ACHN (cell line): Measurements from ENCODE around the gene CLBA1.
A peak's percentile ranks its signal among the peaks of the same experiment; 100 is the strongest.
"Not testable (repeated sequence)": the region's sequence is repeated elsewhere in the genome, so short reads cannot be mapped to it uniquely, and the experiment has no call there.

ENCODE experiments used
- DNase-seq: peaks from one replicate; pipeline ENCODE4 v3.0.0-alpha.2; 2015
- in situ Hi-C: cut with HindIII; loops from 2 replicates; pipeline ENCODE4 v1.10.0; 2017; ENCODE audit warnings: low sequenced_read_pairs, low pct_ligation_motif_present, low pct_unique_long_range_greater_than_20kb

The CLBA1 gene

DNA sequence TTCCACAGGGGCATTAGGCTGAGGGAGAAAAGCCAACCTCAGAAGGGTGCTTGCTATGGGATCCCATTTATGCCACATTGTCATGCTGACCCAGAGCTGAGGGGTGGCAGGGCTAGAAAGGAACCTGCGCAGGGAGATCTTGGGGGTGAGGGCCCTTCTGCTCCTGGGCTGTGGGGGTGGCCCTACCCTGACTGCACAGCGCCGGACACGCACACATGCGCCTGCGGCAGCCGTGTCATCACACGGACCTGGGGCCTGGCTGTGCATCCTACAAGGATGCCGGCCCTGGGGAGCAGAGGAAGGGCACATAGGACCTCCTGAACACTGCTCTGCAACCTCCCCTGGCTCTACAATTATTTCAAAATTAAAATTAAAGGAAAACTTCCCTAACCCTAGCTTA is 28.4 kb downstream of the CLBA1 start:
- in situ Hi-C loops, result no loop called here
- no peak for DNase-seq

DNA sequence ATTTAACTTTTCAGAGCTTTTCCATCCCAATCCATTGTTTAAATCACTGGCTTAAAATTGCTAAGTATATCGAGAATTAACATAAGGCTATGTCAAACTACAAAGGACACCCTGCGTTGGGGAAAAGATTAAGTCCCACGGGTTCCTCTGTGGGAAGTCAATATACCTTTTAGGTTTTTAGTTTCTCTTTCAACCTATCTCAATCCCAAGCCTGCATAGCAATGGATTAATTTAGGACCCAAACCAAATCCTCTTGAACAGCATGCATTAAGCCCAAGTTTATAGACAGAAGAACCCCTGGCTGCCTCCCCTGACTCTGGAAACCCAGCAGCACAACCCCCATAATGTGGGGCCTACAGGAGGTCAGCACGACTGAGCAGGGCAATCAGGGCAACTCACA is 29.0 kb downstream of the CLBA1 start:
- in situ Hi-C loops, result no loop called here
- DNase-seq, result no peak

DNA sequence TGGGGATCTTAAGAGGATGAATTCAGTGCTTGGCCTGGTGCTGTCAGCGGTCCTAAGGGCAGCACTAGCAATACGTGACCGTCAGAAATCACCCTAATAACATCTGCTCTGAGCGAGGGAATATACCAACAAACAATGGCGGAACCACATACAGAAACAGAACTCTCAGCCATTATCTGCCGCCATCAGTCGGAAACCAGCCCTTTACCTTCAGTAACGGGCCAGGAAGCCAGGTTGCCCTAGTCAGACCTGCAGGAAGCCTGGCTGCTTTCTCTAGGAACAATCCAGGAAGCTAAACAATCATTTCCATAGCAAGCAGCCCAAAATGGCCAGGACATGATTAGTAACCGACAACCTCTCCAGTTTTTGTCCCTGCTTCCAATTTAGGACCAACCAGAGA is 29.7 kb downstream of the CLBA1 start:
- DNase-seq, result no peak
- in situ Hi-C loops, result no loop called here

DNA sequence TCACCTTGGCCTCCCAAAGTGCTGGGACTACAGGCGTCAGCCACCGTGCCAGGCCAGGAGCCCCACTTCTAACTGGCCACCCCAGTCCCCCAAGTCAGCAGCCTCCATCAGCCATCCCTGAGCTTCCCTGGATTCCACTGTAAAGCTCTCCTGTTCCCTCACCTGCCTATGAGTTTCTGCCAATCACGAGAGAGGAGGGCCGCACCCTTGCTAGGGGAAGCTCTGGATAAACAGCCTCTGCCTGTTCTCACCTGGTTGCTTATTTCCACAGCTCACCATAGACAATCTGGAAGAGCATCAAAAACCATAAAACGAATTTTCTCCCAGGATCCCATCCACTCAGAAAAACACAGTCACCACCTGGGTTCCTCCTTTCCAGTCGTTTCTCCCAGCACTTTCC is 30.3 kb downstream of the CLBA1 start:
- in situ Hi-C loops, result no loop called here
- no peak for DNase-seq

DNA sequence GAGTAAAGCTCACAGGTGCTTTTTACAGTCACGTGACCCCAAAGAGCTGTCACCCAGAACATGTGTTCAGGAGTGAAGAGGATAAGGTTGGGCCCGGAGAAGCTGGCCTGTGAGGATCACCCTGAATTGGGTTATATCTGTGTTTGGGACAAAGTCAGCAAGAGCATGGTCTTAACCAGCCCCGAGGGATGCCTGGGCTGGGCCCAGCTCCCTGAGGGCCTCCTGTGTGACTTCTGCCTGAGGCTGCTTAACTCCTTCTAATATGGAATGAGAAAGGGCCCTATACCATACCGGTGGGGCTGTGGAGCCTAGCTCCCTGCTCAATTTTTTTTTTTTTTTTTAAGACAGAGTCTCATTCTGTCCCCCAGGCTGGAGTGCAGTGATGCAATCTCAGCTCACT is 32.8 kb downstream of the CLBA1 start:
- in situ Hi-C loops, result no loop called here
- DNase-seq, result no peak

DNA sequence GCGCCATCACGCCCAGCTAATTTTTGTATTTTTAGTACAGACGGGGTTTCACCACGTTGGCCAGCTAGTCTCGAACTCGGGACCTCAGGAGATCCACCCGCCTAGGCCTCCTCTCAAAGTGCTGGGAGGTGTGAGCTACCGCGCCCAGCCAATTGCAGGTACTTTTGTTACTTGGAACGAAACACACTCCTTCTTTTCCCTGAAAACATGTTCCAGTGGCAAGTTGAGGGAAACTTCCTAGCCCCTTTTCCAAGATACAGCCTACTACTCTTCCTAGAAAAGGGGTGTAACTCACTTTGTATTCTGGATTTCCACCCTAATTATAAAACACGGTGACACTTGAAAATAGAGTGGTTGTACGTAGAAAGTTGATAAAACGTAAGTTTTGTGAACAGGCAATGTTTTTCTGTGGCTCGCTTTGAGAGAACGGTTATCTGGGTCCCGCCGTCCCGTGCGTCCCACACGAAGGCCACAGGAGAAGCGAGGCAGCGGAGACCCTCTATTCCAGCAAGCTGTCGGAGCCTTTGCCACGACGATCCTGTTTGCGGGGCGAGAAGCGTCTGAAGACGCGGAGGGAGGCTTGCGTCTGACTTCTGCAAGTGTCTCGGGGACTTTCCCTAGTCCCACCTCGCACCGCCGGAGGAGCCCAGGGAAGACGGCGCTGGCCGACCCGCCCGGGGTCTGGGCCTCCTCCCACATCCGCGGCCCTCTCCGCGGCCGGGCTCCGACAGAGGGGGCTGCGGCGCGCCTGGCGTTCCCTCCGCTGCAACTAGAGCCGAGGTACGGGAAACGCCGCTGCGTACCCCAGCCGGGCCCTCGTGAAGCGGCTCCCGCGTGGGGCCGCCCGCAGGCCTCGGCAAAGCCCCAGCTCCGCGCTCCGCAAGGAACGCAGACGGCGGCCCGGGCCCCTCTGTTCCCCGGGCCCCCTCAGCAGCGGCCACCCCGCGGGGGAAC is 34.5 kb downstream of the CLBA1 start:
- peak; percentile 25 for DNase-seq
- in situ Hi-C loops, result no loop called here

DNA sequence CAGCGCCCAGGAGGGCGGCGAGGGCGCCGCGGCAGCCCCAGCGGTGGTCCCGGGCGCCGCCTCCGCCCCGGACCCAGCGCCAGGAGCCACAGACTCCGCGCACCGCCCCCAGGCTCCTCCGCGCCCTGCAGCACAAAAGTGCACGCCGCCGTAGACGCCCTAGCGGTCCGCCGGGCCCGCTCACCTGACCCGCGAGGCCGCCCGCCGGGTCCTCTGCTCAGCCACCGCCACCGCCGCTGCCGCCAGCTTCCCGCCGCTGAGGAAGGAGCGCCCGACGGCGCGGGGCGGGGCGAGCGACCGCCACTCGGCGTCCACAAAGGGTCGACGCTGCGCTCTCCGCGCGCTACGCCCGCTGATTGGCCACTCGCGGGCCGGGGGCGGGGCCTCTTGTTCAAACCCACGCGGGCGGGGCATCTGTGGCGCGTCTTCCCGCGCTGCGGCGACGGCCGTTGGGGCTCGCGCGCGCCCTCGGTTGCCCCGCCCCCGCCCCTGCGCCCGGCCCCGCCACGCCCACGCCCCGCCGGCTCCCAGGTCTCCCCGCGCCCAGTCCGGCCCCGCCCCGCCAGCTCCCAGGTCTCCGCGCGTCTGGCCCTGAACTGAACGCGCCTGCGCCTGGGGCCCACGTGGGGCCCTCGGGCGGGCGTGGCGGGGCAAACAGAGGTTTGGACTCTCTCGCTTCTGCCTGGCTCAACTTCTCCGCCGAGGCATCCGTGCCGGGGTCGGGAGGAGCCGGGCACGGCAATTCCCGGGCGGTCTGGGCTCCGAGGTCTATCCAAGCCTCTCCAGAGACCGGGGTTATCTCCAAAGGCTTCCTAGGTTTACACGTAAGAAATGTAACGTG is 35.4 kb downstream of the CLBA1 start, which contains the start of gene CDCA4:
TSS of gene CDCA4 (minus strand) at position 269 of the 841 bp plus-strand sequence. CDS start 9,154 bp downstream, outside the sequence.
- in situ Hi-C loops, result no loop called here
- DNase-seq, result peak; percentile 94

DNA sequence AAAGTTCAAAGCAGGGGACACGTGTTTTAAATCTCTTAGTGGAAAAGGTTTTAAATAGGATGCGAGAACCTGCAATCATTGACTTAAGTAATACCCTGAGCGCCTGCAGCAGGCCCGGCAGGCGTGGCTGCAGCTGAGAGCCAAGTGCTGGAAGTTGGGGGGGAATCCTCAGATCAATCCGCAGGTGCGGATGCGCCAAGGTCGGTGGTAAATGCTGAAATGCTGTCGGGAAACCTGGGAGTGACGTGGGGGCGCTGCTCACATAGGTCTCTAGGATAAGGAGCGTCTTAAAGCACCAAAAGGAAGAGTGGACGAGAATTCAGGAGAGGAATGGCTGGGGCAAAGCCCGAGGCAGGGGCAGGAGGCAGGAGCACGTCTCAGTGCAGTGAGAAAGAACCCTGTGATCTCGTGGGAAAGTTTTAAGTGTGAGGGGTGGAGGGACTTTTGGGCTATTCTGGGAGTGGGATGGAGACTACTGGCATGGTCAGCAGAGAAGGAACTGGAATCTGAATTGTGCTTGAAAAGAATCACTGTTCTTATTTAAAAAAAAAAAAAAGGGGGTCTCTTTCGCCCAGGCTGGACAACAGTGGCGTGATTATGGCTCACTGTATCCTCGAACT is 36.2 kb downstream of the CLBA1 start:
- in situ Hi-C loops, result no loop called here
- DNase-seq, result peak; percentile 56

DNA sequence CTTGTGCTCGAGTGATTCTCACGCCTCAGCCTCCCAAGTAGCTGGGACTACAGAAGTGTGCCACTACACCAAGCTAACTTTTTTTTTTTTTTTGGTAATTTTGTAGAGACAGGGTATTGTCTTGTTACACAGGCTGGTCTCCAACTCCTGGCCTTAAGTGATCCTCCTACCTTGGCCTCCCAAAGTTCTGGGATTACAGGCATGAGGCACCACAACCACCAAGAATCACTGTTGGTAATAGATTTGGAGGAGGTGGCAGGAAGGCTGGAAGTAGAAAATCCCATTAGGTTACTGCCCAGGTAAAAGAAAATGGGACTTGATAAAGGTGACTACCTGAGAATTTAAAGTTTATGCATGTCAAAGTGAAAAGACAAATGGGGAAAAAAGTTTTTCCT is 36.7 kb downstream of the CLBA1 start:
- in situ Hi-C loops, result no loop called here

DNA sequence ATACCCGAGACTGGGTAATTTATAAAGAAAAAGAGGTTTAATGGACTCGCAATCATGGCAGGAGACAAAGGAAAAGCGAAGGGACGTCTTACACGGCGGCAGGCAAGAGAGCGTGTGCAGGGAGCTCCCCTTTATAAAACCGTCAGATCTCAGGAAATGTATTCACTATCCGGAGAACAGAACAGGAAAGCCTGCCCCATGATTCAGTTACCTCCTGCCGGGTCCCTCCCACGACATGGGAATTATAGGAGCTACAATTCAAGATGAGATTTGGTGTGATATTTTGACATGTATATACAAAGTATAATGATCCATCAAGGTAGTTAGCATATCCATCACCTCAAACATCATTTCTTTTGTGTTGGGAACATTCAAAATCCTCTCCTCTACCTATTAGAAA is 37.6 kb downstream of the CLBA1 start:
- in situ Hi-C loops, result no loop called here
- DNase-seq, result peak; percentile 68

More for the DNA sequence above, 36.7 kb downstream of the CLBA1 start:
- no peak for DNase-seq

DNA sequence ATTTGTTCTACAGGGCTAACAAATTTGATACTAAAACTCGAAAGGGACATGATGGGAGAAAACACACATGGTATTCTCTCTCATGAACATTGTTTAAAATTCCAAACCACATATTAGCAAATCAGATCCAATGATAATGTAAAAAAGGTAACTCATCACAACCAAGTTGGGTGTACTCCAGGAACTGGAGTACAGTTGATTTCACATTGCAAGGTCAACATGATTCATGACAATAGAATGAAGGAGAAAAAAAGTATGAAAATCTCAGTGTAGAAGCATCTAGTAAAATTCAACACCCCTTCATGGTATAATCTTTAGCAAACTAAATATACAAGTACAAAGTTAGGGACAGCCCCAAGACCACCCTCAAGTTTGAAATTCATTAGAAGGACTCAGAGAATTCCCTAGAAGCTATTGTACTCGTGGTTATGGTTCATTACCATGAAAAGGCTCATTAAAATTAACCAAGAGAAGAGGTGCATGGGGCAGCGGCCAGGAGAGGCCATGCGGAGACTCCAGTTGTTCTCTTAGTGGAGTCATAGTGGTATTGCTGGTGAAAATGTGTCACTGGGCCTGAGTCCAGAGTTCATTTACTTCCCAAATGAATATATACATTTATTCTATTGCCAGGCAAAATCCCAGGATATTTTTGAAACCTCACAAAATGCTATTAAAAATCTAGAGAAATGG is 38.3 kb downstream of the CLBA1 start:
- in situ Hi-C loops, result no loop called here
- DNase-seq, result peak; percentile 88

DNA sequence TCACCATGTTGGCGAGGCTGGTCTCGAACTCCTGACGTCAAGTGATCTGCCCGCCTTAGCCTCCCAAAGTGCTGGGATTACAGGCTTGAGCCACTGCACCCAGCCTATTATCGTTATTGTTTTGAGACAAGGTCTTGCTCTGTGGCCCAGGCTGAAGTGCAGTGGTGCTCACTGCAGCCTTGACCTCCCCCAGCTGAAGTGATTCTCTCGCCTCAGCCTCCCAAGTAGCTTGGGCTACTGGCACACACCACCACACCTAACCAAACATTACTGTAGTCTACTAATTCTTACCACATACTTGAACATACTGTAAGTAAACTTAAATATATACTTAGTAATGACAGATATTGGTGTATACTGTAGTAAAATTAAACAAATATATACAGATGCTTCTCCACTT is 39.8 kb downstream of the CLBA1 start:
- no peak for DNase-seq
- in situ Hi-C loops, result no loop called here

DNA sequence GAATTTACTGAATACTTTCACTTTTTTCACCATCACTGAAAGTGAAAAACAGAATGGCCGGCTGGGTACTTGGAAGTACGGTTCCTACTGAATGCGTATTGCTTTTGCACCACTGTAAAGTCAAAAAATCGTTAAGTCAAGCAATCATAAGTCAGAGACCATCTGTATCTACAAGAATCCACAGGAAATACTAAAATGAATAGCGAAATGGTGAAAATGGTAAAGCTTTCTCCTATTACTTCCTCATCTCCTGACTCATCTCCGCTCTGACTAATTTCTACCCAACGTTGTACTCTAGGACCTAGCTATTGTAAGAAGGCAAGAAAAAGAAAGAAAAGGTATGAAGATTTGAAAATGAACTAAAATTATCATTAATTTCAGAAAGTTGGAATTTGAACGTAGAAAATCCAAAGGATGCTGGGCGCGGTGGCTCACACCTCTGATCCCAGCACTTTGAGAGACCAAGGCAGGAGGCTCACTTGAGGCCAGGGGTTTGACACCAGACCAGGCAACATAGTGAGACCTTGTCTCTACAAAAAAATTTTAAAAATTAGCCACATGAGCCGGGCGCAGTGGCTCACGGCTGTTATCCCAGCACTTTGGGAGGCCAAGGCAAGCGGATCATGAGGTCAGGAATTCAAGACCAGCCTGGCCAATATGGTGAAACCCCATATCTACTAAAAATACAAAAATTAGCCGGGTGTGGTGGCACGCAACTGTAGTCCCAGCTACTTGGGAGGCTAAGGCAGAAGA is 40.6 kb downstream of the CLBA1 start:
- no peak for DNase-seq
- in situ Hi-C loops, result no loop called here

DNA sequence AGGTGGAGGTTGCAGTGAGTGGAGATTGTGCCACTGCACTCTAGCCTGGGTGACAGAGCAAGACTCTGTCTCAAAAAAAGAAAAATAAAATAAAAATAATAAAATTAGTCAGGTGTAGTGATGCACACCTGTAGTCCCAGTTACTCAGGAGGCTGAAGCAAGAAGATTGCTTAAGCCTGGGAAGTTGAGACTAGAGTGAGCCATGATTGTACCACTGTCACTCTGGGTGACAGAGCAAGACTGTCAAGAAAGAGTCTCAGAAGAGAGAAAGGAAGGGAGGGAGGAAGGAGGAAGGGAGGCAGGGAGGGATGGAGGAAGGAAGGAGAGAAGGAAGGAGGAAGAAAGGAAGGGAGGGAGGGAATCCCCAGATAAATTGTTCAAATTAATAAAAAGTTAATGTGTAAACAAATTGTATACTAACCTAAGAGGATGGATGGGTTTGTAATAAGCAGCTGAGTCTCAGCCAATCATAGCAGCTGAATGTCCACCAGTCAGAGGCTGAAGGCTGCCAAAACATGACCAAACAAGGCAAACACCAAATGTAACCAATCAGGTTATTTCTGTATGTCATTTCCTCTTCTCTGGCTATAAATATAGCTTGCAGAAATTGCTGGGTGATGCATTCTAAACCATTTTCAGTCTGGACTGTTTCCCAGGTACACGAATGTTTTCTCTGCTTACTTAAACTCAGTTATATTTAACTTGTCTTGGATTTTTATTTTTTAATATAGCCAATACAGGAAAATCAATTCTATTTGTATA is 41.4 kb downstream of the CLBA1 start:
- in situ Hi-C loops, result no loop called here
- DNase-seq, result peak; percentile 59

DNA sequence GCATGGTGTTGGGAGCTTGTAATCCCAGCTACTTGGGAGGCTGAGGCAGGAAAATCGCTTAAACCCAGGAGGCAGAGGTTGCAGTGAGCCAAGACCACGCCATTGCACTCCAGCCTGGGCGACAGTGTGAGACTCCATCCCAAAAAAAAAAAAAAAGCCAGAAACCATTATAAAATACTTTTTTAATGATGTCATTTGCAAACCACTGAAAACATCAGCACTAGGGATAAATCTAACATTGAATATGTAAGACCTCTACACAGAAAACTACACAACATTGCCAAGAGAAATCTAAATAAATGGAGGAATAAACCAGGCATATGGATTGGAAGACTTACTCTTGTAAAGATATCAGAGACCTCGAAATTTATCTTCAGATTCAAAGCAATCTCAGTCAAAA is 42.1 kb downstream of the CLBA1 start:
- in situ Hi-C loops, DNase-seq: not testable (repeated sequence)

DNA sequence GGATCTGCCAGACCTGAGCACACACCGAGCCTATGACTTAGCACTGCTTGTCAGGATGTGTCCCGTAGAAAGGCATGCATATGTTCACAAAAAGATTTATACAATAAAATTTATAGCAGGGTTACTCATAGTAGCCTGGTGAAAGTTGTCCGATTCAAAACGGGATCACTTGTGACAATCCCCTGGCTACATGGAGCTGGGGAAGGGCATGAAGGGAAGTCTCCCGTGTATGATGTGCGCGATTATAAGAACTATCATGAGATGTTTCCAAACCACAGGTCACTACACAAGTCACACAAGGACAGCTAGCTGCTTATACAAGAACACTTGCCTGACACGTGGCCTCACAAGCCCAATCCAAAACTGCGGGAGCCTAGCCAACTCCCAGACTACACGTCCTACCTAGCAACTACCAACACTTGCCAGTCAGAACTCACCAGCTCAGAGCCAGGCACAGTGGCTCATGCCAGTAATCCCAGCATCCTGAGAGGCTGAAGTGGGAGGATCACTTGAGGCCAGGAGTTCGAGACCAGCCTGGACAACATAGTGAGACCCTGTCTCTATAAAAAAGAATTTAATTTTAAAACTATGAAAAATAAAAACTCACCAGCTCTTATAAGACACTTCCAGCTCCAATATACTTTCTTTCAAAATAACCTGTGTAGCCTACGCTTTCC is 42.8 kb downstream of the CLBA1 start:
- no peak for DNase-seq
- in situ Hi-C loops, result no loop called here

DNA sequence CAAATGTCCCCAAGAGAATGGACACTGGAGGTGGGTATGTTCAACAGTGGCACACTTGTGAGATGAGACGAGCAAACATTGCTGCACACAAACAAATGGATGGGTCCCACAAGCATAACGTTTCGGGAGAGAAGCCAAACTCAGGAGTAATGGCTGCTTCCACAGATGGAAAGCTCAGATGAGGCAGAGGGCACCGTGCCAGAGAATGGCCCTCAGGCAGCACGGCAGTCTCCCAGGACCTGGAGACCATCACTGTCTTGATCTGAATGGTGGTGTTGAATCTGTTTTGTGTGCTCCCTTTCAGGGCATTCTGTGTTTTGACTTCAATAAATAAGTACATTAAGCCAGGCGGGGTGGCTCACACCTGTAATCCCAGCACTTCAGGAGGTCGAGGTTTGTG is 43.8 kb downstream of the CLBA1 start:
- in situ Hi-C loops, result no loop called here
- no peak for DNase-seq
